Gastrocnemius medialis (tissue), 4 donors: ENCODE measurements around the gene EEFSEC.

Experiments
- CTCF ChIP-seq, 5 experiments: fragments of 450-650 bp in 3 of 5; fragments of 200-600 bp in 2 of 5; sonication (generic) in 2 of 5; IDR thresholded peaks in 4 of 5; conservative IDR thresholded peaks in 1 of 5; 1 replicate in 4 of 5; 2 replicates in 1 of 5; pipeline ENCODE4 v1.5.1; 2016 to 2019; ENCODE audit warnings: antibody characterized with exemption in 5 of 5, mild to moderate bottlenecking in 3 of 5, moderate library complexity in 3 of 5
- POLR2A ChIP-seq, 2 donors: fragments of 450-650 bp; IDR thresholded peaks; one replicate each; pipeline ENCODE4 v1.6.1; 2017; ENCODE audit warnings: antibody characterized with exemption in 2 of 2, mild to moderate bottlenecking in 2 of 2, moderate library complexity in 2 of 2

GRCh38 chr3:128442949-128443348 is 289.7 kb downstream of the EEFSEC start:
- no peak for TF ChIP-seq POLR2A (IDR thresholded peaks at IDR 0.05)
- TF ChIP-seq CTCF (IDR thresholded peaks at IDR 0.05 in 4 of 5, conservative IDR thresholded peaks at IDR 0.05 in 1 of 5), result no peak
